ENCODE results near the gene COG5. TPM values are rescaled to one million over a fixed set of nuclear protein-coding genes. Genes with fewer than 3 reads are reported as not detected.

Gene COG5
- 100 to 1,000 TPM in 2 of 4 donors, 10 to 100 TPM in 2; 39.7 to 143 (median 98.3) TPM for total RNA-seq

DNA sequence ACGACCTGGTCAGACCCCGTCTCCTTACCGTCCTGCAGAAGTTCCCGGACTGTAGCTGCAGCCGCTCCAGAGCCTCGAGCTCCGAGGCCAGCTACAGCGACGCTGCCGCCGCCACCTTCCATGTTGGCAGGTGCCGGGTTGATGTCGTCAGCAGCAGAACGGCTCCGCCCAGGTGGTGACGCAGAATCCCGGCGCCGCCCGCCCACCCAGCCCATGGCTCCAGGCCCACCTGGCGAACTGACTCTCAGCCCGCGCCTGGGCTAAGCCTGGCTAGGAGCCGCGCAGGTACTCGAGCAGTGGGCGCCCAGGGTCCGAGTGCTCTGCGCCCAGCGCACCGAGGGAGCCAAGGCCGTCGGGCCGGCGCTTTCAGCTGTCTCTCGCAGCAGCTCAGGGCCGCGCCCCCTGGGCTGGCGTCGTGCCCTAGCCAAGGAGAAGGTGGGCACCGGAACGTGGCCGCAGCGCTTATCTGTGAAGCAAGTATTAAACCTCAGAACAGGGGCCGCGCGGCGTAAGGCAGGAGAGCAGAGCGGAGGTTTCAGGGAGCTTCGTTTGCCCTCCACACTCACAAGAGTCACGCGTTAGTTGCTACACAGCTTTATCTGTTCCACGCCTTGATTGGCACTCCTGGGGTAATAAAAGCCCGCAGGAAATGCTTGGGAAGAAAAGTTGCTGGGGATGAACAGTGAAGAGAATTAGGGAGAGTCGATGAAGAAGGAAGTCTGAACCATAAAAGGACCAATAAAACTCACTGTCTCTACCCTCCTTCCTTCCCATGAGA lies at the start of gene COG5, which contains the start of gene DUS4L:
COG5 (minus strand) TSS at position 146 of the 778 bp plus-strand sequence; CDS start at position 122, 24 bp downstream.
DUS4L (plus strand) TSS at position 197 of the 778 bp plus-strand sequence. CDS start 3,100 bp downstream, outside the sequence.
- no peaks in the 10 kb centered on the region for H3K36me3 ChIP-seq
- H3K4me1 ChIP-seq: peaks cover 5 to 13% of the 10 kb centered on the region in 2 donors
- no peaks in the 10 kb centered on the region for H3K27me3 ChIP-seq
- H3K27ac ChIP-seq: peak within 1 kb of the TSS; percentile 92 to 98
- no peaks in the 10 kb centered on the region for H3K9me3 ChIP-seq
- DNase-seq: peak; percentile 77 to 84
- TF ChIP-seq, protein P1, sequence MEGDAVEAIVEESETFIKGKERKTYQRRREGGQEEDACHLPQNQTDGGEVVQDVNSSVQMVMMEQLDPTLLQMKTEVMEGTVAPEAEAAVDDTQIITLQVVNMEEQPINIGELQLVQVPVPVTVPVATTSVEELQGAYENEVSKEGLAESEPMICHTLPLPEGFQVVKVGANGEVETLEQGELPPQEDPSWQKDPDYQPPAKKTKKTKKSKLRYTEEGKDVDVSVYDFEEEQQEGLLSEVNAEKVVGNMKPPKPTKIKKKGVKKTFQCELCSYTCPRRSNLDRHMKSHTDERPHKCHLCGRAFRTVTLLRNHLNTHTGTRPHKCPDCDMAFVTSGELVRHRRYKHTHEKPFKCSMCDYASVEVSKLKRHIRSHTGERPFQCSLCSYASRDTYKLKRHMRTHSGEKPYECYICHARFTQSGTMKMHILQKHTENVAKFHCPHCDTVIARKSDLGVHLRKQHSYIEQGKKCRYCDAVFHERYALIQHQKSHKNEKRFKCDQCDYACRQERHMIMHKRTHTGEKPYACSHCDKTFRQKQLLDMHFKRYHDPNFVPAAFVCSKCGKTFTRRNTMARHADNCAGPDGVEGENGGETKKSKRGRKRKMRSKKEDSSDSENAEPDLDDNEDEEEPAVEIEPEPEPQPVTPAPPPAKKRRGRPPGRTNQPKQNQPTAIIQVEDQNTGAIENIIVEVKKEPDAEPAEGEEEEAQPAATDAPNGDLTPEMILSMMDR (IDR thresholded peaks at IDR 0.05): no peak
- TF ChIP-seq POLR2A (IDR thresholded peaks at IDR 0.05): peak; percentile 34 to 73
- intact Hi-C loops (cut with DNase I; ENCODE audit: low total_unique reads): no loop called here
- H3K4me3 ChIP-seq: peak within 1 kb of the TSS; percentile 94 to 99

DNA sequence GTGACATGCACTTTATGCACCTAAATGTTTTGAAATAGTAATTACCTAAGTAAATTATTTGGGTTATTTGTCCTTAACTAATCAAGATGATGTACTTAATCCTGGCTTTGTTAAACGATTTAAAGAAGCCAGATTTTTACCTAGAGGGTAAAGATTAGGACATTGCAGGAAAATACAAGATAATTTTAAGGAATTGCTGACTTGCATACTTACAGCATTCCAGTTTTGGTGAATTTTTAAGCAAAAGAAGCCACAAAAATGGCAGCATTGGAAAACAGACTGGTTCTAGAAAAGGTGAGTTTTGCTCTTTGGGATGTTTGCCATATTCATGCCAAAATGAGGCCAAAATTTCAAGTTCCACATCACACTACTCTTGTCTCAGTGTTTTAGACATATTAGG lies 49.7 kb upstream of the COG5 start:
- Histone ChIP-seq H3K9me3 (no peaks in the 10 kb centered on the region), H3K4me1 (no peaks in the 10 kb centered on the region), H3K27ac (no peak overlapping the region), H3K36me3 (no peaks in the 10 kb centered on the region), H3K4me3 (no peak overlapping the region), H3K27me3 (no peaks in the 10 kb centered on the region)
- DNase-seq: no peak
- TF ChIP-seq POLR2A (IDR thresholded peaks at IDR 0.05): no peak
- TF ChIP-seq, protein P1 (IDR thresholded peaks at IDR 0.05): no peak
- intact Hi-C loops (cut with DNase I; ENCODE audit: low total_unique reads): no loop called here

DNA sequence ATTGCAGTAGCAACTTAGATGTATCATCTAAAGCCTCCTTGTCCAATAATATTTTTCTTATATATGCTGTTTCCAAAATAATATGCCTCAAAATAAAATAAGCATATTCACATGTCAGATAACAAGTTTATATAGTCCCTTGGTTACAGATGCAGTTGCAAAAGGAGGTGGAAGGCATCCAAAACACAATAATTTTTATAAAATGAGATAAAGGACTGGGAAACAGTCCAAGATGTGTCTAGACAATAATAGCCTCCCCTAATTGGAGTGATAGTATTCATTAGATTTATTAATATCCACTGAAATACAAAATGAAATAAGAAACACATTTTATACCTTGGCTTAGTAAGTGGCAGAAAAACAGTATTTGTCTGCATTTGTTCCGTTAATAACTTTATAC lies 46.6 kb upstream of the COG5 start:
- no peaks in the 10 kb centered on the region for H3K9me3 ChIP-seq
- H3K27me3 ChIP-seq: no peaks in the 10 kb centered on the region
- H3K4me3 ChIP-seq: no peak overlapping the region
- intact Hi-C loops (cut with DNase I; ENCODE audit: low total_unique reads): no loop called here
- H3K27ac ChIP-seq: peak overlapping the region; percentile 44 to 50
- no peak for TF ChIP-seq POLR2A (IDR thresholded peaks at IDR 0.05)
- TF ChIP-seq, protein P1 (IDR thresholded peaks at IDR 0.05): no peak
- no peaks in the 10 kb centered on the region for H3K36me3 ChIP-seq
- no peak for DNase-seq
- H3K4me1 ChIP-seq: no peaks in the 10 kb centered on the region

DNA sequence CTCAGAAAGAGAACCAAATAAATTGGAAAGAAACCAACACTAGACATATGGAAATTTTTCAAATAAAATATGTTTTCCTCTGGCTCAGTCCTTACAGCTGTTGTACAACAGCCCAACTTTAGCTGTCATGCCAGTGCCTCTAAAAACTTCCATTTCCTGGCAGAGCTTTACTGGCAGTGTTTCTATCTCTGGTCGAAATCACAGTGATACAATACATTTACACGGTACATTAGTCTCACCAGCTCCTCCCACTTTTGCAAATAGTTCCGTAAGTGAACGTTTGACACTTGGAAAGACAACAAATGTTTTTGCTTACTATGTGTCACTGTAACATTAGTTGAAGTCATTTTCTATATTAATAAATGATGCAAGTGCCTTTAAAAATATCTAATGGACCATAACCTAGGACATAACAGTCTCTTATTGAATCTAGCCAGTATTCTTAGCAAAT lies 46.1 kb upstream of the COG5 start:
- Histone ChIP-seq H3K27ac (peak overlapping the region; percentile 44 to 50), H3K4me3 (no peak overlapping the region), H3K36me3 (no peaks in the 10 kb centered on the region), H3K27me3 (no peaks in the 10 kb centered on the region), H3K4me1 (no peaks in the 10 kb centered on the region), H3K9me3 (no peaks in the 10 kb centered on the region)
- intact Hi-C loops (cut with DNase I; ENCODE audit: low total_unique reads): no loop called here
- no peak for DNase-seq
- no peak for TF ChIP-seq POLR2A (IDR thresholded peaks at IDR 0.05)
- TF ChIP-seq, protein P1 (IDR thresholded peaks at IDR 0.05): no peak

DNA sequence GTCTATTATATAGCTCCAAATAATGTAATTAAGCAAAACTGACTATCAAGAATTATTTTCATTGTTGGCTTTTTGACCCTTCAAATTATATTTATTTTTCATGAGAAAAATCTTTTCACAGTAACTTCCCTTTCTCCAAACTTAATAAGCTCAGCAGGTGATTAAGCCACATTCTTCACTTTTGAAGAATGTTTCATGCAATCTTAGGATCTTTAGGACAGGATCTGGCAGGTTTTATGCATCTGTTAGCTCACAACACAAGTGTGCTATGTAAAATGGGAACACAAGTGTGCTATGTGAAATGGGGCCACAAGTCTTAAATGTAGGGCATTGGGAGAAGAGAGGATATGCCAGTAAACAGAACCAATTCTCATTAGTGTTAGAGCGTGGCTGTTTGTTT lies 42.6 kb upstream of the COG5 start:
- TF ChIP-seq, protein P1 (IDR thresholded peaks at IDR 0.05): no peak
- no peak for TF ChIP-seq POLR2A (IDR thresholded peaks at IDR 0.05)
- no peak overlapping the region for H3K4me3 ChIP-seq
- no peaks in the 10 kb centered on the region for H3K27me3 ChIP-seq
- H3K36me3 ChIP-seq: no peaks in the 10 kb centered on the region
- H3K27ac ChIP-seq: no peak overlapping the region
- DNase-seq: no peak
- intact Hi-C loops (cut with DNase I; ENCODE audit: low total_unique reads): no loop called here
- no peaks in the 10 kb centered on the region for H3K9me3 ChIP-seq
- no peaks in the 10 kb centered on the region for H3K4me1 ChIP-seq
